ENCODE measurements around the gene CCR6. TPM values are rescaled to one million over a fixed set of nuclear protein-coding genes. Genes with fewer than 3 reads are reported as not detected.

Gene CCR6
- total and polyA plus RNA-seq, 4 donors: 0.16 to 0.39 (median 0.32) TPM

DNA sequence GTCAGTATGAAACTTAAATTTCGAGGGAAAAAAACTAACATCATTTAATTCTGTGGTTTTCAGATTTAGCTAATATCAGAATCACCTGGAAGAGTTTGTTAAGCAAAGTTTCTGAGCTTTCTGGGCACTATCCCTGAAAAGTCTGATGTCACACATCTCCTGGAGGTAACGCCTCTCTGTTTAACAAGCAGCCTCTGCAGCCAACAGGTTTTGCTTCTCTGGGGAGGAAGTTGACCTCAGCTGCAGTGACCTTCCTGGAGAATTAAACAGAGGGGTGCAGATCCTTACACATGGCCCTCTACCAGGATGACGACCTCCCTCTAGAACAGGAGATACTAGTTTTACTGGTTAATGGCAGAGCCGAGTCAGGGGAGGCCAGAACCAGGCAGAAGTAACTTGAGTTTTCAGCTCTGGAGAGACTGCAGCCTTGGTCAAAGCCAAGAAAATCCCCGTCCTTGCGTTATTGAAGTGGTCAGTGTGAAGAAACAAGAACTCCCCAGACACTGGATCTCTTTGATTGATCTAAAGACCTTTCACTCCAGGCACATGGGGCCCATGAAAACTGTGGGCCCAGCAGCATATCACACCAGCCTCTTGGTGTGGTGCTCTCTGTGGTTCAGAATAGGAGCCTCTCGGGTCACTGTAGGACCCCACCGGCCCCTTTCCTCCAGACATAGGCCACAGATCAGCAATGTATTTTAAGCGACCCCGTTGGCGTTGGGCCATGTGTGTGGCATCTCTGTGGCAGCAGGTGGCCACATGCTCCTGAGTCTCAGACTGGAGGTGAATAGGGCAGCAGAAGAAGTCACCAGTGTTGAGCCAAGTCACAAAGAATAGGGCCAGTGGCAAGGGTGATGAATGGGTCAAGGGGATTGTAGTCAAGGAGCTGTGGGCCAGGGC, 33.4 kb upstream of the CCR6 start:
- Histone ChIP-seq H3K4me3 (no peak overlapping the region), H3K27me3 (ENCODE audit: control insufficient read depth in 3 of 3, insufficient read depth in 3 of 3, low read length in 2 of 3) (no peaks in the 10 kb centered on the region), H3K4me1 (ENCODE audit: control insufficient read depth in 5 of 5, insufficient read depth in 5 of 5, low read length in 5 of 5) (no peaks in the 10 kb centered on the region), H3K36me3 (ENCODE audit: control insufficient read depth in 4 of 4, insufficient read depth in 4 of 4, low read length in 4 of 4) (no peaks in the 10 kb centered on the region), H3K27ac (ENCODE audit: low read depth in 1 of 2, low read length in 1 of 2) (no peak overlapping the region), H3K9ac (ENCODE audit: insufficient read depth in 1 of 2, low read length in 2 of 2) (no peak overlapping the region), H3K9me3 (ENCODE audit: control insufficient read depth in 4 of 4, insufficient read depth in 3 of 4, low read length in 3 of 4) (peaks cover 0 to 5% (median 0%) of the 10 kb centered on the region in 4 donors)
- 85 to 91% methylated on average over 11 of the region's 11 CpGs for WGBS, 2 donors
- DNase-seq: no peak
- ATAC-seq (ENCODE audit: insufficient read depth, low FRiP score): no peak
- TF ChIP-seq CTCF (IDR thresholded peaks at IDR 0.05; ENCODE audit: control extremely low read depth, extremely low read depth): no peak

GRCh38 chr6:167090171-167090570, 32.7 kb upstream of the CCR6 start:
- Histone ChIP-seq H3K4me3 (no peak overlapping the region), H3K36me3 (ENCODE audit: control insufficient read depth in 4 of 4, insufficient read depth in 4 of 4, low read length in 4 of 4) (no peaks in the 10 kb centered on the region), H3K9me3 (ENCODE audit: control insufficient read depth in 4 of 4, insufficient read depth in 3 of 4, low read length in 3 of 4) (peaks cover 0 to 5% (median 0%) of the 10 kb centered on the region in 4 donors), H3K9ac (ENCODE audit: insufficient read depth in 1 of 2, low read length in 2 of 2) (no peak overlapping the region), H3K4me1 (ENCODE audit: control insufficient read depth in 5 of 5, insufficient read depth in 5 of 5, low read length in 5 of 5) (no peaks in the 10 kb centered on the region), H3K27me3 (ENCODE audit: control insufficient read depth in 3 of 3, insufficient read depth in 3 of 3, low read length in 2 of 3) (no peaks in the 10 kb centered on the region), H3K27ac (ENCODE audit: low read depth in 1 of 2, low read length in 1 of 2) (no peak overlapping the region)
- 77 to 78% methylated on average over 4 of the region's 4 CpGs for WGBS, 2 donors
- no peak for DNase-seq
- TF ChIP-seq CTCF (IDR thresholded peaks at IDR 0.05; ENCODE audit: control extremely low read depth, extremely low read depth): no peak
- ATAC-seq (ENCODE audit: insufficient read depth, low FRiP score): no peak

DNA sequence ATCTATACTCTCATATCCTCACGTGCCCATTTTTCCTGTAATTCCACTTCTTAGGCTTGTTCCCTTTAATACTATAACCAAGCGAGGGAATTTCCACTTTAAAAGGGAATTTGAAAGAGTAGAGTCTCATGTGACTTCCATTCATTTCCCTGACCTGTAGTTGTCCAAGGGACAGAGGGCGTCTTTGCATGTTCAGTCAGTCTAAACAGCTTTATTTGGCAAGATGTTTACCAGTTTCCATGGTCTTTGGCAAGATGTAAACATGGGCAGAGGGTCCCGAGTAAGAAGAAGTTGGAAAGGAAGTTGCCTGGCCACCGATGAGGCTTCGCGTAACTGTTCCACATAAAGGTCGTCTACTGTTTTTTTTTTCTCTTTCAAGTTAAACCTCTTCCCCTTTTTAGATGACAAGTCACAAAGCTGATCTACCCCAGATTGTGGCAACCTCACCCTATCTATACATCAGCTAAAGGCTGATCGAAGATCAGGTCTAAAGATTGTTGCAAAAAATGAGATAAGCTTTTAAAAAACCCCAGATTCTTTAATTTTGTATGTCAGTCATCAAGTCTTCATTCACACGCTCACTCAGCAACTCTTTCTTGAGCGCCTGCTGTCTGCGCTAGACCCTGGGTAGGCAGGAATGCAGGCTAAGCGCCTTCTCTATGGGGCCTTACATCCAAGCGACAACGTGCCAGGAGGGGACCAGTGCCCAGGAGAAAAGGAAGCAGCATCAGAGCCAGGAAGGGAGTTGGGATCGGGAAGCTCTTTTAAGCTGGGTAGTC, 31.7 kb upstream of the CCR6 start:
- 48 to 62% methylated on average over 16 of the region's 16 CpGs for WGBS, 2 donors

More for the DNA sequence above, 31.7 kb upstream of the CCR6 start:
- ATAC-seq (ENCODE audit: insufficient read depth, low FRiP score) (no peak), DNase-seq (peak in 1 of 3 donors; percentile 12)
- Histone ChIP-seq H3K27me3 (ENCODE audit: control insufficient read depth in 3 of 3, insufficient read depth in 3 of 3, low read length in 2 of 3) (no peaks in the 10 kb centered on the region), H3K4me3 (no peak overlapping the region), H3K36me3 (ENCODE audit: control insufficient read depth in 4 of 4, insufficient read depth in 4 of 4, low read length in 4 of 4) (no peaks in the 10 kb centered on the region), H3K9me3 (ENCODE audit: control insufficient read depth in 4 of 4, insufficient read depth in 3 of 4, low read length in 3 of 4) (peaks cover 0 to 5% (median 0%) of the 10 kb centered on the region in 4 donors), H3K9ac (ENCODE audit: insufficient read depth in 1 of 2, low read length in 2 of 2) (no peak overlapping the region), H3K4me1 (ENCODE audit: control insufficient read depth in 5 of 5, insufficient read depth in 5 of 5, low read length in 5 of 5) (no peaks in the 10 kb centered on the region), H3K27ac (ENCODE audit: low read depth in 1 of 2, low read length in 1 of 2) (no peak overlapping the region)
- no peak for TF ChIP-seq CTCF (IDR thresholded peaks at IDR 0.05; ENCODE audit: control extremely low read depth, extremely low read depth)

All from lung (tissue), 12 donors.